GM19397 (cell line): ENCODE measurements around the gene FBXL15.
A peak's percentile ranks its signal among the peaks of the same experiment; 100 is the strongest.

Experiments
- ATAC-seq: cut with Tn5 transposase; IDR thresholded peaks from one replicate; pipeline ENCODE4 v1.9.1; 2021; ENCODE audit warnings: mild to moderate bottlenecking, moderate library complexity; ENCODE audit not compliant: unreplicated experiment

Gene FBXL15

GRCh38 chr10:102409604-102410428, 10.8 kb upstream of the FBXL15 start:
- ATAC-seq: no peak

GRCh38 chr10:102410429-102411073, 10.1 kb upstream of the FBXL15 start:
- ATAC-seq: no peak

- no peak for ATAC-seq
These were observed 9.0 kb upstream of the FBXL15 start for GRCh38 chr10:102411341-102412255.

DNA sequence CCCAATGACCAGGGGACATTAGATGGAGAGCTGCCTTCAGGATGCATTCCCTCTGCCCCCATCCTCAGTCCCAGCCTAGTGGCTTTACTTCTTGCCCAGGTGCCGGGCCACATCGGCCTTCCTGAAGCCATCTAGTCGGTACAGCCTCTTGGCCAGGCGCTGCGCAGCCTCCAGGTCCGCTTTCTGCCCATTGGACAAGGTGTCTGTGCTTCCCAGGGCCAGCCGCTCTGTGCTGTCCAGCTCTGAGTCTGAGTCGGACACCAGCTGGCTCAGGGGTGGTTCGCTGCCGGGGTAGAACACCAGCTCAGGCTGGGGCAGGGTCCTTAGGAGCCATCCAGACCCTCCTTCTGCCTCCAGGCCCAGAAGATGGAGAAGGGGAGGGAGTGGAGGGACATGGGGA, 8.3 kb upstream of the FBXL15 start:
- ATAC-seq: no peak

DNA sequence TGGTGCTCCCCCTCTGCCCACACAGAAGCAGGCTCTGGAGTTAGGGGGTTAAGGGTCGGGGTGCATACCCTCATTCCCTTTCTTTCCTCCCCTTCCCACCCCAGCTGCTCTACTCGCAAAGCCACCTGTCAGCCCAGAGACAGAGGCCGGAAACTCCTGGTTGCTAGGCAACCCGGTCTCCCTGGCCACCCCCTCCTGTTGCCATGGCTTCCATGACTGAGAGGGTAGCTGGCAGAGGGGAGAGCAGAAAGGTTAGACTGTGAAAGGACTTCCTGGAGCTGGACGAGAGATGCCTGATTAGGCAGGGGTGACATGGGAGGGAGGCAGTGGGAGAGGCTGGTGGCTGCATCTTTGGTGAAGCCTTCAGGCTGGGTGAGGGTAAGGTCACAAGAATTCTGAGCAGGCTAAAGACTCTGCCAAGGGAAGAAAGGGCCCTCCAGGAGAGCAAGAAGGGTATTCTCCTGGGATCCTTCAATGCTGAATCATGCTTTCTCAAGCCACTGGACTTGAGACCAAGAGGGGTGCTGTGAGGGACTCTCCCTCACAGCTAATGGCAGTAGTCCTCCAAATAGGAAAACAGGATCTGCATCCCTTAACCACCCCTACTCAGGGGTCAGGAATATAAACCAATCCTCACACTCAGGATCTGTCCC, 7.5 kb upstream of the FBXL15 start:
- no peak for ATAC-seq

DNA sequence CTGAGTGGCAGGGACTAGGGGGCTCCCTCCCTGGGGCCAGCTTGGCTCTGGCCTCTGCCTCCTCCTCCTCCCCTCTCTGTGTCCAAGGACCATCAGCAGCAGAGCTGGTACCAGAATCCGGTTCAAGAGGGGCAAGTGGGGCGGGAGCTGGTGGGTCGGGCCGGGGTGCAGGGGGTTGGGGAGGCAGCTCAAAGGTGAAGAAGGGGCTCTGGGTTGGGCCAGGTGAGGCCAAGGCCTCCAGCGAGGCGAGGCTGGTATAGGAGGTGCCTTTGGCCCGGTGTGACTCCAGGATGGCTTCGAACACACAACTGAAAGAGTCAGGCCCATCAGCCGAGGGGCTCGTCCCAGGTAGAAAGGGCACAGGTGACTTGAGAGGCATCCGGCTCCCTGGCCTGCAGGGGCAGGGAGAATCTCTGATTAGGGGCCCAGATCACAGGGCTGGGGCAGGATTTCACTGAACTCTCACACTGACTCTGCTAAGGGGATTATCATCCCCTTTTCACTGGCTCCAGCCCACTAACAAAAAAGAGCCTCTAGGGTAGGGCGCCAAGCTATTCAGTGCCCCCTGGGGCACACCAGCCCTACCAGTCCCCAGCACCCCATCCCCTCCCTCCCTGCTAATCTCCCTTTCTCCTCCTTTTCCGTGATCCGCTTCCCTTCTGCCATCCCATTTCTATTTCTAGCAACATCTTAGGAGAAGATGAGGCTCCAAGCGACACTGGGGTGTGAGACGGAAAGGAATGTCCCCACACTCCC, 6.7 kb upstream of the FBXL15 start:
- ATAC-seq: no peak

DNA sequence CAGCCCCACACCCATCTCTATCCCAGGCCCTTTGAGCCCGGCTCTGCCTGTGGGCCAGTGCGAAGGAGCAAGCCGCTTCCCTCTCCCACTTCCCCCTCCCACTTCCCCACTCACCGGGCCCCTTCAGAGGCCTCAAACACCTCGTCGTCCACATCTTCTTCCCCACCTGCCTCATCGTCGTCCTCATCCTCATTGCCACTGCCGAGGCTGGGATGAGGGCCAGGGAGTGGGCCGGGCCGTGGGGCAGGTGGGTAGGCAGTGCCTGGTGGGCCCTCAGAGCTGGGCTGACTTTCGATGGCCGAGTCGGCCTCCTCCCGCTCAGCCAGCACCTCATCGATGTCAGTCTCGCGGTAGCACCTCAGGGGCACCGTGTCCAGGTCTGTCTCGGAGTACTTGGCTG, 5.9 kb upstream of the FBXL15 start:
- ATAC-seq: no peak

- ATAC-seq: no peak
These were observed 4.4 kb upstream of the FBXL15 start for GRCh38 chr10:102416283-102416682.

- no peak for ATAC-seq
These were observed 3.9 kb upstream of the FBXL15 start for GRCh38 chr10:102416695-102417094.

DNA sequence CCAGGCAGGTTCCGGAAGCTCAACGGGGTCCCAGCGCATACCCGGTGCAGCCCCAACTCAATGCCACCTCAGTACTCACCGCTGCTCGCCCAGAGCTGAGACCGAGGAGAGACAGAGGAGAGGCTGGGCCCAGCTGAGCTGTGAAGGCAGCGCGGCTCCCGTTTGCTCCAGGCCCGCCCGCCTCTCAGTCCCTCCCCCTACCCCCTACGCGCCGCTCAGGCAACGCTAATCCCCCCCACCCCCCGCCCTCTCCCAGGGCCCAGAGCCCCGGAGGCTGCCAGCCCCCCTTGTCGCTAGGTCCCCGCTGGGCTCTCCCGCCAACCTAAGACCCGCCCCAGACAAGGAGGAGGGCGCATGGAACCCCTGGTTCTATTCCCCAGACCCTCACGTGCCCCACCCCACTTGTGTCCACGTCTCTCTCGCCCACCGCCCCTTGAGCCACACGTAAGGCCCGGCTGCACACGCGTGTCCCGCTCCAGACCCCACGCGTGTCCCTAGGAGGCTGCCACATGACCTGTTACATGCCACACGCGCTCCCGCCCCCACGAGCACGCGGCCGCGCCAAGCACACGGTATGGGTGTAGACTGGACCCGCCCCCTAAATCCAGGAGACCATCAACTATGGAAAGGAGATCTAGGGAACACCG, 1.9 kb upstream of the FBXL15 start, which contains the start of gene PSD:
PSD (minus strand) TSS at position 164 of the 647 bp plus-strand sequence. CDS start 1,747 bp downstream, outside the sequence.
- no peak for ATAC-seq

DNA sequence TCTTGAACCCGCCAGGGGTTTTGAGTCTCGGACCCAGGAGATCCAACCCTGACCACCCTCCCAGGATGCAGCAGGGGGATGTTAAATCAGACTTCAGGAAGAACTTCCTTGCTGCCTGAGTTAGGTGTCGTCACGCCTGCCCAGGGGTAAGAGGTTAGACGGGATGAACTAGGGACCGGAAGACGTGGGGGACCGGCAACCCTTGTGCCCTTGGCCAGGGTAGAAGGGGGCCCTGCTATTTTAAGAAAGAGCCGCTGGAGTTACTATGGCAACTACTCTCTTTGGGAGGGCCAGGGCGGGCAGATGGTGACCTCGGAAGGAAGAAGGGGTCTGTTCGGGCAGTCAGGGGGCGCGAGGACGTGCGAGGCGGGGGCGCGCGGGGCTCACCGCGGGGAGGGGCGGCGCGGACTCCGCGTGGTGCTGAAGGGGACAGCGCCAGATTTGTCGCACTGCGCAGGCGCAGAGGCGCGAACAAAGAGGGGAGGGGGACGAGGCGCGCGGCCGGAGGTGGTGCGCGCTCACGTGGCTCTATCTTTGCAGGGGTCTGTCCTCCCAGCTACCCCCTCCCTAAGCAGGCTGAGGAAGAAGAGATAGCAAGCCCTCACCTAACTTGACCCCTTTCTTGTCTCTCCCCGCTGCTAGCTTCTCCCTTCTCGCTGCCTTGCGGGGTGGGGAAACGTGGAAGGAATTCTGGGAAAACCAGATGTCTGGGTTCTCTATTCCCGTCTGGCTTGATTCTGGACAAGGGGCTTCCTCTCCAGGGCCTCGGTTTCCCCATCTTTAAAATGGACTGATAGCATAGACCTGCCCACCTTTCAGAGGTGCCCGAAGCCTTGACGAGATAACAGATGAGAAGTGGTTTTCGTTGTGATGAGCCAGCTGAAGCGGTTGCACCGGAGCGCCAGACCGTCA, 1.1 kb upstream of the FBXL15 start:
- no peak for ATAC-seq

DNA sequence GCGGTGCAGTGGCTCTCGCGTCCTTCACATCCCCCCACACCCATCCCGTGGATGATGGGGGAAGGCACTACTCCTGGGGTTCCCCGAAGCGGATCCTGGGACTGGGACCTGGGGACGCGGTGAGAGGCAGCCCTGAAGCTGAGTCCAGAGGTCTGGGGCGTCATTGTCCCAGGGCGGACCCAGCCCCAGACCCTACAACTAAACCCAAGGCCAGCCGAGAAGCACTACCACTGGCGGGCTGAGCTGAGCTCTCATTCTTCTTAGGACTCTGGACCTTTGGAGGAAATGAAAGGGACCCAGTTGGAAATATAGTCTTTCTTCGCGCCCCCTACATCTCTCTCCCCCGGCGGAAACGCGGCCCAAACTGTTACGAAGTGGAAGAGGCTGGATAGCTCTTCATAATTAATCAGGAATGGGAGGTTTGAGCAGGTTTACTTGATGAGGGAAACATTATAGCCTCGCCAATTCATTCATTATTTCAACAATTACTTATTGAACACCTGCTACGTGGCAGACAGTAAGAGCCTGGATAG, 389 bp upstream of the FBXL15 start:
- no peak for ATAC-seq

- ATAC-seq: peak; percentile 3
These were observed 796 bp downstream of the FBXL15 start for GRCh38 chr10:102421507-102421756.

DNA sequence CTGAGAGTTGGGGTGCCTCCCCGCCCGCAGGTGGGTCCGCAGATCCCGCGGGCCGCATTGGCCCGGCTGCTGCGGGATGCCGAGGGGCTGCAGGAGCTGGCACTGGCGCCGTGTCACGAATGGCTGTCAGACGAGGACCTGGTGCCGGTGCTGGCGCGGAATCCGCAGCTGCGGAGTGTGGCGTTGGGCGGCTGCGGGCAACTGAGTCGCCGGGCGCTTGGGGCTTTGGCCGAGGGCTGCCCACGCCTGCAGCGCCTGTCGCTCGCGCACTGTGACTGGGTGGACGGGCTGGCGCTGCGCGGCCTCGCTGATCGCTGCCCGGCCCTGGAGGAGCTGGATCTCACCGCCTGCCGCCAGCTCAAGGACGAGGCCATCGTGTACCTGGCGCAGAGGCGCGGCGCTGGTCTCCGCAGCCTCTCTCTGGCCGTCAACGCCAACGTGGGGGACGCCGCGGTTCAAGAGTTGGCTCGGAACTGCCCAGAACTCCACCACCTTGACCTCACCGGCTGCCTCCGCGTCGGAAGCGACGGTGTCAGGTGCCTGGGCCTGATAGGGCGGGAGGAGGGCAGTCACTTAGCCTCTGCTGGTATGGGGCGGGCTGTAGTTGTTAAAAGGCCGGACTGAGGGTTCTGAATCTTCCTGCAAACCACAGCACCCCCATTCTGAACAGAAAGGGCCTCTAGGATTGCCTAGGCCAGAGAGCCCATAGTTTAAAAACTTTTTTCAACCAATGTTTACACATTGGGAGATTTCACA, 1.3 kb downstream of the FBXL15 start:
- ATAC-seq: peak; percentile 1

- no peak for ATAC-seq
These were observed 2.0 kb downstream of the FBXL15 start for GRCh38 chr10:102422545-102423129.

GRCh38 chr10:102423372-102423968, 2.8 kb downstream of the FBXL15 start:
- ATAC-seq: no peak

DNA sequence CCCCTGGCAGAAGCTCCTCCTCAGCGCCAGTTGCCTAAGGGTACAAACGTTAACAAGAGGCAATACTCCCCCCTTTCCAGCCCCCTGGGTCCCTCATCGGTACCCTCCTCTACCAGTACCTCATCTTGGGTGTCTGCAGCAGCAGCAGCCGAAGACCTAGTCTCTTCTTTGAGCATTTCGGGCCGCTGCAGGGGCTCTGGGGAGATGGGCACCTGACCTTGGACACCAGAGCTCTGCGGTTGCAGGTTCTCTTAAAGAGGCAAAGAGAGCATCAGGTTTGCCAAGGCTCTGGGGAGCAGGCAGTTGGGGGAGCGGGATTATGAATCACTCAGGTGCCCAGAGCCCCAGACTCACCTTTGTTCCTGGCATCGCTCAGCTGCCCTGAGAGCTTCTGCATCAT, 3.5 kb downstream of the FBXL15 start:
- ATAC-seq: no peak
